IMR-90 (cell line): ENCODE results near the gene SSBP2. TPM values are rescaled to one million over a fixed set of nuclear protein-coding genes. Genes with fewer than 3 reads are reported as not detected.

Experiments
- ATAC-seq: fragments of 200-7000 bp; cut with Tn5 transposase; 2 replicates; pipeline ENCODE4 v1.9.1; 2020; ENCODE audit warnings: low read depth, mild to moderate bottlenecking, moderate library complexity
- BruUV-seq: library from RNA; stranded (reverse); fragments of 400-500 nt; replicated peaks from 2 replicates; lab custom pipeline; 2021; lab: Mats Ljungman, UMichigan
- CTCF ChIA-PET: fragments of 300-600 bp; formaldehyde crosslinking; extraction: SDS; loops from one replicate; lab custom pipeline; 2021; ENCODE audit warnings: antibody characterized with exemption; lab: Yijun Ruan, JAX
- POLR2A ChIA-PET: fragments of 300-600 bp; sonication (Branson Sonifier 250); formaldehyde crosslinking; loops from one replicate; lab custom pipeline; 2022; ENCODE audit warnings: antibody characterized with exemption; ENCODE audit not compliant: unreplicated experiment; lab: Charles Lee
- DNase-seq: peaks from one replicate; pipeline ENCODE4 v3.0.0; 2013
- H2AFZ ChIP-seq: replicated peaks from 2 replicates; pipeline ENCODE3; 2013; ENCODE audit warnings: low read length, mild to moderate bottlenecking; ENCODE audit not compliant: poor library complexity
- H2AK5ac ChIP-seq: 2 replicates; pipeline ENCODE4 v1.6.1; 2013; ENCODE audit warnings: low read depth, low read length, inconsistent platforms
- H2AK9ac ChIP-seq: replicated peaks from 2 replicates; pipeline ENCODE3; 2013; ENCODE audit warnings: mild to moderate bottlenecking, low read depth, low read length, moderate library complexity; ENCODE audit not compliant: poor library complexity
- H2BK120ac ChIP-seq: 2 replicates; pipeline ENCODE4 v1.6.1; 2013; ENCODE audit warnings: low read depth, low read length, inconsistent platforms
- H2BK15ac ChIP-seq: 3 replicates; pipeline ENCODE4 v1.6.1; 2013; ENCODE audit warnings: low read depth, low read length, inconsistent platforms
- H2BK20ac ChIP-seq: 2 replicates; pipeline ENCODE4 v1.6.1; 2013; ENCODE audit warnings: low read depth, mild to moderate bottlenecking, inconsistent platforms, low read length, moderate library complexity
- H2BK5ac ChIP-seq: 2 replicates; pipeline ENCODE4 v1.6.1; 2013; ENCODE audit warnings: mild to moderate bottlenecking, low read depth, low read length, inconsistent platforms; ENCODE audit not compliant: poor library complexity, severe bottlenecking
- H3K14ac ChIP-seq: replicated peaks from 2 replicates; pipeline ENCODE4 v1.6.1; 2013; ENCODE audit warnings: low read depth, low read length, inconsistent platforms
- H3K18ac ChIP-seq: 2 replicates; pipeline ENCODE4 v1.6.1; 2013; ENCODE audit warnings: low read depth, low read length, control low read depth
- H3K23ac ChIP-seq: 2 replicates; pipeline ENCODE4 v1.6.1; 2013; ENCODE audit warnings: low read depth, low read length, inconsistent platforms
- H3K27ac ChIP-seq: 2 replicates; pipeline ENCODE4 v1.5.1; 2013; ENCODE audit warnings: mild to moderate bottlenecking, control low read depth, low read length; ENCODE audit not compliant: insufficient read depth
- H3K27me3 ChIP-seq: 2 replicates; pipeline ENCODE4 v1.6.1; 2013; ENCODE audit warnings: low read length; ENCODE audit not compliant: control insufficient read depth, insufficient read depth
- H3K36me3 ChIP-seq: 2 replicates; pipeline ENCODE4 v1.6.1; 2013; ENCODE audit warnings: low read length, mixed read lengths; ENCODE audit not compliant: control insufficient read depth, insufficient read depth
- H3K4ac ChIP-seq: 2 replicates; pipeline ENCODE4 v1.6.1; 2013; ENCODE audit warnings: low read depth, low read length, inconsistent platforms
- H3K4me1 ChIP-seq: 2 replicates; pipeline ENCODE4 v1.6.1; 2013; ENCODE audit warnings: low read length, mixed read lengths; ENCODE audit not compliant: control insufficient read depth, insufficient read depth
- H3K4me2 ChIP-seq: 2 replicates; pipeline ENCODE4 v1.6.1; 2013; ENCODE audit warnings: low read depth, mild to moderate bottlenecking, control low read depth, low read length, moderate library complexity
- H3K4me3 ChIP-seq: 2 replicates; pipeline ENCODE4 v1.5.1; 2013; ENCODE audit warnings: low read depth, mild to moderate bottlenecking, control low read depth, low read length, moderate library complexity; ENCODE audit not compliant: insufficient read depth
- H3K56ac ChIP-seq: 2 replicates; pipeline ENCODE4 v1.6.1; 2013; ENCODE audit warnings: low read length, inconsistent platforms; ENCODE audit not compliant: insufficient read depth; ENCODE audit errors: extremely low read depth
- H3K79me1 ChIP-seq, 2 experiments: 2 replicates each; pipeline ENCODE4 v1.6.1; 2013; ENCODE audit warnings: low read length in 2 of 2, inconsistent platforms in 1 of 2, low read depth in 1 of 2
- H3K9ac ChIP-seq: 2 replicates; pipeline ENCODE4 v1.6.1; 2013; ENCODE audit warnings: low read depth, low read length, control low read depth
- H3K9me1 ChIP-seq: 2 replicates; pipeline ENCODE4 v1.6.1; 2013; ENCODE audit warnings: low read length, inconsistent platforms; ENCODE audit not compliant: insufficient read depth
- H3K9me3 ChIP-seq: 2 replicates; pipeline ENCODE4 v1.6.1; 2013; ENCODE audit warnings: low read length; ENCODE audit not compliant: control insufficient read depth, insufficient read depth
- H4K20me1 ChIP-seq: 2 replicates; pipeline ENCODE4 v1.6.1; 2013; ENCODE audit warnings: low read length, inconsistent platforms; ENCODE audit not compliant: insufficient read depth
- H4K5ac ChIP-seq: 2 replicates; pipeline ENCODE4 v1.6.1; 2013; ENCODE audit warnings: mild to moderate bottlenecking, low read depth, low read length, control low read depth
- H4K8ac ChIP-seq, 2 experiments: 2 replicates each; pipeline ENCODE4 v1.6.1; 2013; ENCODE audit warnings: low read depth in 2 of 2, low read length in 2 of 2, control low read depth in 1 of 2, inconsistent platforms in 1 of 2
- H4K91ac ChIP-seq: 2 replicates; pipeline ENCODE4 v1.6.1; 2013; ENCODE audit warnings: low read depth, low read length, inconsistent platforms; ENCODE audit not compliant: insufficient read depth
- MAZ ChIP-seq: IDR thresholded peaks from 2 replicates; pipeline ENCODE4 v1.6.1; 2012; ENCODE audit warnings: low read depth, mild to moderate bottlenecking, low read length, improper control_type of control experiment, moderate library complexity, borderline replicate concordance
- MXI1 ChIP-seq: IDR thresholded peaks from 2 replicates; pipeline ENCODE4 v1.6.1; 2012; ENCODE audit warnings: low read depth, mild to moderate bottlenecking, low read length, moderate library complexity, borderline replicate concordance
- WGBS, 2 experiments: methylation state at CpG; one replicate each; pipeline versions ENCODE4 v1.1.5 to v1.1.7; 2013; ENCODE audit warnings: missing lambda C conversion rate in 2 of 2; ENCODE audit not compliant: insufficient read length in 1 of 2; ENCODE audit errors: extremely low coverage in 2 of 2; 5-methylcytosine and 5-hydroxymethylcytosine counted together
- dilution Hi-C: fragments of 300-500 bp; cut with HindIII; formaldehyde crosslinking; loops from one replicate; pipeline ENCODE4 v1.14.3; 2018; ENCODE audit warnings: low sequenced_read_pairs; ENCODE audit not compliant: unreplicated experiment
- in situ Hi-C: fragments of 300-500 bp; cut with MboI; formaldehyde crosslinking; loops from 3 replicates; pipeline ENCODE4 v1.14.3; 2019; ENCODE audit warnings: low sequenced_read_pairs, inconsistent platforms, mixed read lengths
- intact Hi-C: fragments of 100-400 bp; cut with micrococcal nuclease; formaldehyde crosslinking; loops from 2 replicates; pipeline ENCODE4 v1.10.0; 2022
- polyA plus RNA-seq, 3 experiments: library from polyadenylated mRNA; depleted of rRNA; stranded (reverse); fragments of >200 nt; gene quantifications; 2 replicates each; pipeline ENCODE4 v1.2.3, GENCODE V29; 2012; ENCODE audit warnings: low replicate concordance in 1 of 3
- total RNA-seq: library from RNA; depleted of rRNA; stranded (reverse); fragments of >200 nt; gene quantifications from 2 replicates; pipeline ENCODE4 v1.2.3, GENCODE V29; 2012
- TF ChIP-seq, protein P1 (sequence below): fragments of 150-350 bp; IDR thresholded peaks from 2 replicates; pipeline ENCODE4 v1.6.1; 2017; ENCODE audit warnings: mild to moderate bottlenecking, antibody characterized with exemption, low read length, low read depth

The SSBP2 gene
- total and polyA plus RNA-seq, 2 of the 4 experiments (the other 2 are of a cell fraction) = 38.4 to 42.7 TPM

DNA sequence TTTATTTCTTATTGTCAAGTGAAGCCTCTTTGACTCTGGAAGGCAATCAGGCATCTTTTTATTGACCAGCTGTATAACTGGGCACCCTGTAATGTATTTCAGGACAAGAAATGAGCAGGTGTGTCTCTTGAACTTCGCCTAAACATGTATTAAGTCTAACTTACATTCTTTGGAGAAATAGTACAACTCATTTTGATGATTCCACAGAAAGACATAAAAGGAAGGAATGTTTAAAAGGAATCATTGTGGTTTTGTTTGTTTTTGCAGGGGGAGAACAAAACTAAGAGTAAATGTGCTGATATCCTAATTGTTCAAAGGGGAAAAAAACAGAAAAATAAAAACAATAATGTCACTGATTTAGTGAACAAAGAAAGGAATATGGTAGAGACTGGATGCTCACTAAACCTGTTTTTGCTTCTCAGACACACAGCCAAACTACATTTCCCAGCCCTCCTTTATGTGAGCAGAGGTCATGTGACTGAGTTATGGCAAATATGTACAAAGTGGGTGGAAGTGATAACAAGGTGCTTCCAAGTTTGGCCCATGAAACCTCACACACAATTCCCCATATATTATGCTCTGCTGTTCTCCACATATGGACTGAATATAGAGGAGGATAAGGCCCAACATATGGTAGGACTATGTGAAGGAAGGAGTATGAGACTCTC is 206.4 kb downstream of the SSBP2 start:
- H3K23ac ChIP-seq = no peak overlapping the region
- no TSS peak for BruUV-seq
- no peak overlapping the region for H2AK9ac ChIP-seq
- no peak overlapping the region; the same call in 1 of the 2 replicates for H2AK5ac ChIP-seq
- no peak overlapping the region for H4K91ac ChIP-seq
- H2AFZ ChIP-seq = no peak overlapping the region
- dilution Hi-C loops = no loop called here
- DNase-seq = peak; percentile 8
- no peaks in the 10 kb centered on the region for H3K4me1 ChIP-seq
- no peaks in the 10 kb centered on the region for H3K27me3 ChIP-seq
- WGBS, 2 experiments = no CpG with 5 or more reads among the region's 1 CpG
- H2BK15ac ChIP-seq = no peak overlapping the region
- H3K27ac ChIP-seq = no peak overlapping the region
- H4K5ac ChIP-seq = no peak overlapping the region
- ChIA-PET CTCF (no interaction called here), POLR2A (no interaction called here)
- H3K4me3 ChIP-seq = no peak overlapping the region
- H3K36me3 ChIP-seq = no peaks in the 10 kb centered on the region
- no peak overlapping the region for H2BK5ac ChIP-seq
- no peak overlapping the region for H3K9ac ChIP-seq
- intact Hi-C loops = no loop called here
- no peak overlapping the region for H3K56ac ChIP-seq
- no peaks in the 10 kb centered on the region for H3K9me3 ChIP-seq
- TF ChIP-seq MXI1 (no peak), MAZ (no peak)
- TF ChIP-seq, protein P1, sequence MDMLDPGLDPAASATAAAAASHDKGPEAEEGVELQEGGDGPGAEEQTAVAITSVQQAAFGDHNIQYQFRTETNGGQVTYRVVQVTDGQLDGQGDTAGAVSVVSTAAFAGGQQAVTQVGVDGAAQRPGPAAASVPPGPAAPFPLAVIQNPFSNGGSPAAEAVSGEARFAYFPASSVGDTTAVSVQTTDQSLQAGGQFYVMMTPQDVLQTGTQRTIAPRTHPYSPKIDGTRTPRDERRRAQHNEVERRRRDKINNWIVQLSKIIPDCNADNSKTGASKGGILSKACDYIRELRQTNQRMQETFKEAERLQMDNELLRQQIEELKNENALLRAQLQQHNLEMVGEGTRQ = peak; percentile 53; the same call in 1 of the 2 replicates
- H3K18ac ChIP-seq = no peak overlapping the region
- H3K79me1 ChIP-seq = no peaks in the 10 kb centered on the region
- in situ Hi-C loops = no loop called here
- no peak overlapping the region for H3K4ac ChIP-seq
- no peaks in the 10 kb centered on the region for H4K20me1 ChIP-seq
- H4K8ac ChIP-seq = no peak overlapping the region
- ATAC-seq = peak; percentile 29
- H2BK20ac ChIP-seq = no peak overlapping the region
- no peaks in the 10 kb centered on the region for H3K9me1 ChIP-seq
- no peak overlapping the region for H3K4me2 ChIP-seq
- H2BK120ac ChIP-seq = no peak overlapping the region
- H3K14ac ChIP-seq = no peak overlapping the region
